HCT116 (cell line): Measurements from ENCODE around the gene LIMA1. TPM values are rescaled to one million over a fixed set of nuclear protein-coding genes. Genes with fewer than 3 reads are reported as not detected.

Experiments
- ATAC-seq: fragments of 200-7000 bp; cut with Tn5 transposase; 2 replicates; pipeline ENCODE4 v1.9.1; 2020; ENCODE audit warnings: mild to moderate bottlenecking, moderate library complexity
- BruUV-seq: library from RNA; stranded (reverse); fragments of 400-500 nt; replicated peaks from 2 replicates; lab custom pipeline; 2021; lab: Mats Ljungman, UMichigan
- CTCF ChIA-PET: fragments of 300-600 bp; sonication (Branson Sonifier 250); formaldehyde crosslinking; loops from one replicate; lab custom pipeline; 2021; ENCODE audit warnings: antibody characterized with exemption; lab: Charles Lee
- POLR2A ChIA-PET: fragments of 300-600, 350-600 bp; sonication (Branson Sonifier 250); formaldehyde crosslinking; loops from one replicate; lab custom pipeline; 2021; ENCODE audit warnings: antibody characterized with exemption; lab: Charles Lee
- RAD21 ChIA-PET, 2 experiments: fragments of 300-600 bp; sonication (Branson Sonifier 250); formaldehyde crosslinking; loops; one replicate each; lab custom pipeline; 2023; ENCODE audit warnings: low total read pairs in 2 of 2; ENCODE audit not compliant: uncharacterized antibody in 2 of 2, unreplicated experiment in 2 of 2, low non-redundant PET in 1 of 2; lab: Charles Lee
- DNase-seq: peaks from one replicate; pipeline ENCODE4 v3.0.0-alpha.2; 2010; ENCODE audit warnings: low read depth, low spot score
- H2AFZ ChIP-seq: fragments of 200-600 bp; shearing (Covaris generic), sonication (generic); 2 replicates; pipeline ENCODE4 v1.6.1; 2017; ENCODE audit warnings: low read depth, mixed run types, mixed read lengths, antibody characterized with exemption, low read length; ENCODE audit not compliant: poor library complexity, severe bottlenecking
- H3K27ac ChIP-seq: 2 replicates; pipeline ENCODE4 v1.5.1; 2012; ENCODE audit warnings: low read depth, low read length
- H3K27me3 ChIP-seq: fragments of 200-600 bp; sonication (generic); 2 replicates; pipeline ENCODE4 v1.6.1; 2016; ENCODE audit warnings: mixed run types, low read length, mixed read lengths; ENCODE audit not compliant: insufficient read depth
- H3K36me3 ChIP-seq, 2 experiments: fragments of 200-500 bp in 1 of 2; fragments of 200-600 bp in 1 of 2; sonication (Bioruptor generic) in 1 of 2; sonication (generic) in 1 of 2; 2 replicates each; pipeline versions ENCODE4 v1.5.1 to v1.6.1; 2014 to 2016; ENCODE audit warnings: low read length in 2 of 2, inconsistent platforms in 1 of 2, mixed read lengths in 1 of 2, mixed run types in 1 of 2; ENCODE audit not compliant: insufficient read depth in 2 of 2, control insufficient read depth in 1 of 2
- H3K4me1 ChIP-seq, 2 experiments: fragments of 200-600 bp in 1 of 2; sonication (generic) in 1 of 2; 2 replicates each; pipeline versions ENCODE4 v1.5.1 to v1.6.1; 2012 to 2017; ENCODE audit warnings: low read length in 2 of 2, inconsistent platforms in 1 of 2, mild to moderate bottlenecking in 1 of 2, mixed read lengths in 1 of 2, mixed run types in 1 of 2, moderate library complexity in 1 of 2; ENCODE audit not compliant: insufficient read depth in 2 of 2, control insufficient read depth in 1 of 2
- H3K4me2 ChIP-seq: fragments of 200-600 bp; sonication (generic); 2 replicates; pipeline ENCODE4 v1.6.1; 2017; ENCODE audit warnings: mixed run types, low read length, mixed read lengths
- H3K4me3 ChIP-seq, 2 experiments: fragments of 200-600 bp in 1 of 2; sonication (generic) in 1 of 2; replicated peaks in 1 of 2; 2 replicates each; pipeline ENCODE4 v1.5.1; 2011 to 2016; ENCODE audit warnings: low read length in 2 of 2, control low read depth in 1 of 2, low read depth in 1 of 2, mild to moderate bottlenecking in 1 of 2, mixed read lengths in 1 of 2, mixed run types in 1 of 2
- H3K79me2 ChIP-seq: fragments of 200-600 bp; sonication (generic); 2 replicates; pipeline ENCODE4 v1.6.1; 2017; ENCODE audit warnings: mild to moderate bottlenecking, mixed run types, low read length, moderate library complexity, mixed read lengths; ENCODE audit not compliant: insufficient read depth
- H3K9ac ChIP-seq: fragments of 200-600 bp; sonication (generic); 2 replicates; pipeline ENCODE4 v1.6.1; 2016; ENCODE audit warnings: low read length, mixed read lengths
- H3K9me2 ChIP-seq: fragments of 200-600 bp; sonication (generic), shearing (Covaris generic); 2 replicates; pipeline ENCODE4 v1.6.1; 2017; ENCODE audit warnings: mixed run types, mild to moderate bottlenecking, moderate library complexity; ENCODE audit not compliant: insufficient read depth
- H3K9me3 ChIP-seq, 2 experiments: fragments of 200-500 bp in 1 of 2; fragments of 200-600 bp in 1 of 2; sonication (Bioruptor generic) in 1 of 2; sonication (generic) in 1 of 2; 2 replicates each; pipeline ENCODE4 v1.6.1; 2014 to 2017; ENCODE audit warnings: low read length in 2 of 2, mixed read lengths in 2 of 2, inconsistent platforms in 1 of 2, low read depth in 1 of 2, mild to moderate bottlenecking in 1 of 2, mixed run types in 1 of 2, moderate library complexity in 1 of 2; ENCODE audit not compliant: control insufficient read depth in 1 of 2, insufficient read depth in 1 of 2
- H4K20me1 ChIP-seq: fragments of 200-600 bp; sonication (generic), shearing (Covaris generic); 2 replicates; pipeline ENCODE4 v1.6.1; 2017; ENCODE audit warnings: mixed run types, mild to moderate bottlenecking, moderate library complexity; ENCODE audit not compliant: insufficient read depth
- ATF3 ChIP-seq: IDR thresholded peaks from 2 replicates; pipeline ENCODE4 v1.6.1; 2012
- CBX3 ChIP-seq: IDR thresholded peaks from 2 replicates; pipeline ENCODE4 v1.6.1; 2012; ENCODE audit warnings: low read depth
- CEBPB ChIP-seq: IDR thresholded peaks from 2 replicates; pipeline ENCODE4 v1.6.1; 2012; ENCODE audit warnings: low read depth
- CTCF ChIP-seq, 3 experiments: fragments of 200-600 bp in 1 of 3; sonication (generic) in 1 of 3; IDR thresholded peaks in 2 of 3; conservative IDR thresholded peaks in 1 of 3; 2 replicates each; pipeline ENCODE4 v1.5.1; 2012 to 2017; ENCODE audit warnings: low read depth in 2 of 3, low read length in 2 of 3, antibody characterized with exemption in 1 of 3, borderline replicate concordance in 1 of 3, control low read depth in 1 of 3, mild to moderate bottlenecking in 1 of 3, mixed read lengths in 1 of 3, mixed run types in 1 of 3, moderate library complexity in 1 of 3; ENCODE audit not compliant: insufficient read depth in 1 of 3
- EGR1 ChIP-seq: IDR thresholded peaks from 2 replicates; pipeline ENCODE4 v1.6.1; 2012; ENCODE audit warnings: low read depth
- ELF1 ChIP-seq: IDR thresholded peaks from 2 replicates; pipeline ENCODE4 v1.6.1; 2012; ENCODE audit warnings: low read depth, borderline replicate concordance
- EZH2phosphoT487 ChIP-seq: fragments of 200-600 bp; IDR thresholded peaks from 2 replicates; pipeline ENCODE4 v1.6.1; 2018; ENCODE audit warnings: antibody characterized with exemption, borderline replicate concordance
- RAD21 ChIP-seq: IDR thresholded peaks from 2 replicates; pipeline ENCODE4 v1.6.1; 2012; ENCODE audit warnings: low read depth, mild to moderate bottlenecking
- REST ChIP-seq: IDR thresholded peaks from 2 replicates; pipeline ENCODE4 v1.6.1; 2012; ENCODE audit warnings: low read depth
- SP1 ChIP-seq: IDR thresholded peaks from 2 replicates; pipeline ENCODE4 v1.6.1; 2012; ENCODE audit warnings: low read depth
- SRF ChIP-seq: IDR thresholded peaks from 2 replicates; pipeline ENCODE4 v1.6.1; 2012; ENCODE audit warnings: low read depth
- TCF7L2 ChIP-seq: IDR thresholded peaks from 2 replicates; pipeline ENCODE4 v1.7.0; 2011; ENCODE audit warnings: borderline replicate concordance, inconsistent platforms; ENCODE audit not compliant: insufficient read depth, insufficient read length; ENCODE audit errors: extremely low read depth
- ZBTB33 ChIP-seq: IDR thresholded peaks from 2 replicates; pipeline ENCODE4 v1.6.1; 2011; ENCODE audit warnings: mild to moderate bottlenecking, low read length, moderate library complexity; ENCODE audit not compliant: insufficient replicate concordance; ENCODE audit errors: extremely low read depth
- ZFX ChIP-seq: fragments of 450-650 bp; IDR thresholded peaks from 2 replicates; pipeline ENCODE4 v1.6.1; 2017
- intact Hi-C: fragments of 100-400 bp; cut with micrococcal nuclease; formaldehyde crosslinking; loops from 2 replicates; pipeline ENCODE4 v1.10.0; 2022
- total RNA-seq: library from RNA; stranded (reverse); gene quantifications from one replicate; pipeline ENCODE4 v1.2.1, GENCODE V29; 2021; ENCODE audit not compliant: unreplicated experiment

Gene LIMA1
- total RNA-seq, 1 experiment from 2014 or later = 79.6 TPM

GRCh38 chr12:50232771-50233209, 50.5 kb downstream of the LIMA1 start:
- ATAC-seq = no peak
- intact Hi-C loops = no loop called here
- RAD21 ChIA-PET = no interaction called here

More at GRCh38 chr12:50232771-50233209, 50.5 kb downstream of the LIMA1 start:
- H3K4me2 ChIP-seq = peak overlapping the region; percentile 27
- no peak overlapping the region for H3K4me3 ChIP-seq
- CTCF ChIA-PET = no interaction called here
- peak overlapping the region; percentile 26; the same call in 1 of the 2 replicates for H3K9ac ChIP-seq
- H2AFZ ChIP-seq = no peak overlapping the region
- no TSS peak for BruUV-seq
- peaks cover 23 to 31% of the 10 kb centered on the region in 2 experiments for H3K4me1 ChIP-seq
- H3K27ac ChIP-seq = no peak overlapping the region
- no peaks in the 10 kb centered on the region for H3K9me2 ChIP-seq
- no peaks in the 10 kb centered on the region for H3K79me2 ChIP-seq
- no peaks in the 10 kb centered on the region for H4K20me1 ChIP-seq
- TF ChIP-seq ELF1 (no peak), TCF7L2 (no peak), CEBPB (no peak), ATF3 (no peak), CBX3 (no peak), RAD21 (no peak), EGR1 (no peak), CTCF (IDR thresholded peaks at IDR 0.05 in 2 of 3, conservative IDR thresholded peaks at IDR 0.05 in 1 of 3; ENCODE audit: borderline replicate concordance in 1 of 3, insufficient read depth in 1 of 3, low read depth in 2 of 3, low read length in 2 of 3) (no peak), SP1 (no peak), REST (no peak), ZFX (no peak), EZH2phosphoT487 (no peak), SRF (no peak), ZBTB33 (no peak)
- TF ChIP-seq, all 23 proteins: peak for 0
- no peak for DNase-seq
- POLR2A ChIA-PET = interaction anchor here (0.8 kb wide), 1 partner anchor 9 kb away, joined by 4 read pairs; no protein-coding TSS in a partner anchor
- no peaks in the 10 kb centered on the region for H3K36me3 ChIP-seq
- no peaks in the 10 kb centered on the region for H3K27me3 ChIP-seq
- H3K9me3 ChIP-seq = no peaks in the 10 kb centered on the region
